Measurements from ENCODE around the gene NFE2L1. TPM values are rescaled to one million over a fixed set of nuclear protein-coding genes. Genes with fewer than 3 reads are reported as not detected.

Gene NFE2L1, protein sequence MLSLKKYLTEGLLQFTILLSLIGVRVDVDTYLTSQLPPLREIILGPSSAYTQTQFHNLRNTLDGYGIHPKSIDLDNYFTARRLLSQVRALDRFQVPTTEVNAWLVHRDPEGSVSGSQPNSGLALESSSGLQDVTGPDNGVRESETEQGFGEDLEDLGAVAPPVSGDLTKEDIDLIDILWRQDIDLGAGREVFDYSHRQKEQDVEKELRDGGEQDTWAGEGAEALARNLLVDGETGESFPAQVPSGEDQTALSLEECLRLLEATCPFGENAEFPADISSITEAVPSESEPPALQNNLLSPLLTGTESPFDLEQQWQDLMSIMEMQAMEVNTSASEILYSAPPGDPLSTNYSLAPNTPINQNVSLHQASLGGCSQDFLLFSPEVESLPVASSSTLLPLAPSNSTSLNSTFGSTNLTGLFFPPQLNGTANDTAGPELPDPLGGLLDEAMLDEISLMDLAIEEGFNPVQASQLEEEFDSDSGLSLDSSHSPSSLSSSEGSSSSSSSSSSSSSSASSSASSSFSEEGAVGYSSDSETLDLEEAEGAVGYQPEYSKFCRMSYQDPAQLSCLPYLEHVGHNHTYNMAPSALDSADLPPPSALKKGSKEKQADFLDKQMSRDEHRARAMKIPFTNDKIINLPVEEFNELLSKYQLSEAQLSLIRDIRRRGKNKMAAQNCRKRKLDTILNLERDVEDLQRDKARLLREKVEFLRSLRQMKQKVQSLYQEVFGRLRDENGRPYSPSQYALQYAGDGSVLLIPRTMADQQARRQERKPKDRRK
- total RNA-seq, result 106 and 166 TPM in 2 replicates

DNA sequence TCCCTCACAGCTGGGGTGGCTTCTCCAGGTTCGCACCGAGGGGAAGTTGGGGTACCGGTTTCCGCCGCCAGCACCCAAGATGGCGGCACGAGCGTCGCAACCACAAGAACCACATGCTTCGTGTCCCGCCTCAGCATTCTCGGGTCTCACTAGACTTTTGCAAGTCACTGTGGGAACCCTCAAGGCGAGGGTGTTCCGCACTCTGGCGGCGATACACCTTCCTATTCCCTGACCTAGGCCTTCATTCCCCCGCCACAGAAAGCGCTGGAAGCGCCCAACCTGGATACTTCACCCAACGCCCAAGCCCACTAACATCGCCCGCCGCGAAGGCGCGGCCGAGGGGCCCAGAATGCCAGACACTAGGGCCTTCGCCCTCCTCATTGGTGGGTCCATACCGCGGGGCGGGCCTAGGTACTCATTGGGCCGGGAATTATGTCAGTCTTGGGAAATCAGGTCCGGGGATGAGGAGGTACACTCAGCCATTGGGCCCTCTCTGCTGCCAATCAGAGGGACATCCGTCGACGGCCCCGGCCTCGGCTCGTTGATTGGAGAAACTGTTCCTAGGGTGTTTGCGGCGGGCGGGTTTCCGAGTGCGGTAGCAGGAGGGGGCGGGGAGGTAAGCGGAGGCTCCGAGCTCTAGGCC, at the start of gene NFE2L1:
TSS of gene NFE2L1 (plus strand) at position 619 of the 643 bp plus-strand sequence. CDS start 2,760 bp downstream, outside the sequence.

DNA sequence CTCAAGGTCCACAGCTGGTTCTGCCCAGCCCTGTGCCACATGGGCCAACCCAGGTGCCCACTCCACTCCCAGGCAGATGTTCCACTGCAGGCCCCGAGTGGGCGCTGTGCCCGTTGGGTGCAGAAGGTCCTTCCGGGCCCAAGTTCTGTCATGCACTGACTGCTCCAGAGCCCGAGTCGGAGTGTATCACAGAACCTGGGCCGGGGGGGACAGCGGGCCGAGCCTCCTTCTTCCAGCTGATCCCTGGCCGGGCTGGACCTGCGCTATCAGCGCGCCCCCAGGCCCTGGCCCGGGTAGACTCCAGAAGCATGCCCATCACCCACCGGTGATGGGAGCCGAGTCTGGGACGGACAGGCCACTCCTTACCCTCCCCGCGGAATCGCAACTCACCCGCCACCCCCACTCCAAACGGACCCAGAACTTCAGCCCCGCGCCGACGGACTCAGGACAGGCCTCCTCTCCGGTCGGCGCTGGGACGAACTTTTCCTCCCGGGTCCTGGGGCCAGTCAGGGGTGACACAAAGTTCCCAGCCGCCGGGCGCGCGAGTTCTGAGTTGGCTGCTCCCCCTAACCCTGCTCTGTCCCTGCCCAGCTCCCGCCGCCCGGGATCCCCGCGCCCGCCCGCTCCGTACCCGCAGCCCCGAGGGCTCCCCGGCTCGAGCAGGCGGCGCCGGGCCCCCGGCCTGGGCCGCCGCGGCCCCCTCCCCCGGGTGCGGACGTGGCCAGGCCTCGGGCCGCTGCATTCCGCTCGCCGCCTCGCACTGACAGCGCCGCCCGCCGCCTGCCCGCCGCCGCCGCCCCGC, 10.9 kb upstream of the NFE2L1 start, which contains the start of gene COPZ2:
TSS of gene COPZ2 (minus strand) at position 762 of the 802 bp plus-strand sequence. CDS start at position 742, 20 bp downstream.

DNA sequence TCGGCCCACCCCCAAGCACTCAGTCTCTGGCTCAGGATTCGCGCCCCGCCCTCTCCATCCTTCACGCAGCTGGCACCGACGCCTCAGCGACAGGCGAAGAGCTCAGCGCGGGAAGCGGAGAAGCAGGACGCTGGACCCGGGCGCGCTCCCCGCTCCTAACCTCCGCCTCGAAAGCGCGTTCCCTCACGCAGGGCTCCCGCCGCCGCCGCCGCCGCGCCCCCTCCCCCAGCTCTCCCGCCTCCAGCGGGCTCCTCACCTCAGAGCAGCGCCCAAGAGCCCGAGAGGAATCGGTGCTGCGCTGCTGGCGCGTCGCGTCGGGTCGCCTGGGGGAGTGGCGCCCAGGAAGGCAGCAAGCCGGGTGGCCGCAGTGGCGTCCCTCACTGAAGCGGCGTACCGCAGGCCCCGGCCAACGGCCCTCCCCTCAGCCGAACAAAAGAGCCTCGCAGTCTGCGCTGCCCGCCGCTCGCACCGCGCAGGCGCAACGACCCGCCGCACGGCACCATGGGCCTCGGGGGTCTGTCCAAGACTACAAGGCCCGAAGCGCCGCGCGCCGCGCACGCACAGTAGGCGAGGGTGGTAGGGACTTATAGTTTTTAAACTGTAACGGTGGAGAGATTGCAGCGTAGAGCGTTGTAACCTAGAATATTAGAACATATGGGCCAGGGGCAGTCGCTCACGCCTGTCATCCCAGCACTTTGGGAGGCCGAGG, 53.0 kb downstream of the NFE2L1 start, which contains the start of gene CBX1:
TSS of gene CBX1 (minus strand) at position 467 of the 709 bp plus-strand sequence. CDS start 24,474 bp downstream, outside the sequence.

DNA sequence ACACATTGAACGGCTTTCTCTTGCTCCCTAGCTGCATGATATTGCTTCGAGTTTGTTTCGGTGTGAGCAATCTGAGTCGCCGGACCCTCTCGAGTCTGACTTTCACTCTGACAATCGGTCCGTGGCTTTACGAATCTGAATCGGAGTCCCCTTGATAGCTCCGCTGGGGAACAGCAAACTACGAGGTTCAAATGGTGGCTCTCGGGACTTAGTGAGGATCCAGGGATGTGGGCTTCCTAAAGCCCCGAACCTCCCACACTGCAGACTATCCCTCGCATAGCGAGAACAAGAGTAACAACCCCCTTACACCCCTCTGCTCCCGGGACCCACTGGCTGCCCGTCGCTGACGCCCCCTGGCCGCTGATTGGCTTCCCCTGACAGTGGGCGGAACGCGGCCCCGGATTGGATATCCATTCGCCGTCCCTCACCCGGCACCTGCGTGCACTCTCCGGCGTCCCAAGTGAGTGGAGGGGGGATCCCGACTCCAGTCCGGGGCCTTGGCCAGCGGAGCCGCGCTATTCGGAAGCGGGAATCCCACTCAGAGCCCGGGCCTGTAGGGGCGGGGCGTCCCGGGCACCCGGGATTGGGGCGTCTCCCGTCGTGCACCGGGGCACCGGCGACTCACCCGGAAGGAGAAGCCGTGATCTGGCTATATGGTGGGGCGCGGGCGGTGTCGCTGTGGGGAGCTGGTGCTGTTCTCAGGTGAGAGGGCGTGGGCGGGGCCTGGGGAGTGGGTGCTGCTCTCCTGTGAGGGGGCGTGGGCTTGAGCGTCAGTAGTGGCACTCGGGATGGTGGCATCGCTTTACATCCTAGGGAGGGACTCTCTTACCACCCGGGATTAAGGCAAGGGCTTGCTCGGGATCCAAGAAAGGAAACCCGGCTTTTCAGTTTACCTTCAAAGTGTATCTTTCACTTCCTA, 59.2 kb downstream of the NFE2L1 start, which contains the start of gene SNX11:
TSS of gene SNX11 (plus strand) at position 630 of the 919 bp plus-strand sequence. CDS start 4,278 bp downstream, outside the sequence.

Other genes with a start within 250 kb of the NFE2L1 start
- gene OSBPL7, start 226.6 kb upstream of the NFE2L1 start, total RNA-seq, result 7.6 and 13.2 TPM in 2 replicates
- 17.6 and 42.0 TPM in 2 replicates for gene MRPL10, start 216.8 kb upstream of the NFE2L1 start, total RNA-seq
- gene LRRC46, start 216.7 kb upstream of the NFE2L1 start, total RNA-seq, result under 0.01 and 0.15 TPM in 2 replicates
- gene SCRN2, start 207.1 kb upstream of the NFE2L1 start, total RNA-seq, result 51.9 and 53.8 TPM in 2 replicates
- under 0.01 and 0.17 TPM in 2 replicates for gene SP6, start 197.2 kb upstream of the NFE2L1 start, total RNA-seq
- 1.6 and 1.8 TPM in 2 replicates for gene SP2, start 152.1 kb upstream of the NFE2L1 start, total RNA-seq
- gene PNPO, start 106.8 kb upstream of the NFE2L1 start, total RNA-seq, result 41.5 and 45.8 TPM in 2 replicates
- gene PRR15L, start 90.5 kb upstream of the NFE2L1 start, total RNA-seq, result not detected in 2 replicates
- 108 and 111 TPM in 2 replicates for gene CDK5RAP3, start 77.2 kb upstream of the NFE2L1 start, total RNA-seq
- 56.3 and 61.9 TPM in 2 replicates for gene COPZ2, start 10.6 kb upstream of the NFE2L1 start, total RNA-seq
- 39.0 and 62.1 TPM in 2 replicates for gene CBX1, start 53.1 kb downstream of the NFE2L1 start, total RNA-seq
- gene SNX11, start 59.4 kb downstream of the NFE2L1 start, total RNA-seq, result 10.3 and 14.2 TPM in 2 replicates